HFF-Myc (cell line): ENCODE data around the gene GIPC3.

ENCODE experiments used
- DNase-seq: peaks from one replicate; pipeline ENCODE4 v3.0.0-alpha.2; 2011; ENCODE audit warnings: low read depth; ENCODE audit errors: extremely low read depth
- H3K4me3 ChIP-seq: replicated peaks from 2 replicates; pipeline ENCODE4 v1.5.1; 2011; ENCODE audit warnings: low read depth, mild to moderate bottlenecking, control low read depth, low read length
- CTCF ChIP-seq: IDR thresholded peaks from 2 replicates; pipeline ENCODE4 v1.5.1; 2012; ENCODE audit warnings: mild to moderate bottlenecking, low read depth, low read length, control low read depth; ENCODE audit errors: missing control alignments

Gene GIPC3

GRCh38 chr19:3615524-3616135 is 30.4 kb downstream of the GIPC3 start:
- TF ChIP-seq CTCF, result no peak
- no peak for DNase-seq
- no peak overlapping the region for H3K4me3 ChIP-seq

- no peak for DNase-seq
- no peak overlapping the region for H3K4me3 ChIP-seq
- TF ChIP-seq CTCF, result no peak
Observed at GRCh38 chr19:3617463-3617862, 32.2 kb downstream of the GIPC3 start.

GRCh38 chr19:3618144-3618810 is 33.0 kb downstream of the GIPC3 start:
- peak; percentile 88 for TF ChIP-seq CTCF
- no peak overlapping the region for H3K4me3 ChIP-seq
- DNase-seq, result no peak

- no peak overlapping the region for H3K4me3 ChIP-seq
- DNase-seq, result no peak
- no peak for TF ChIP-seq CTCF
Observed at GRCh38 chr19:3618811-3619630, 33.7 kb downstream of the GIPC3 start.

GRCh38 chr19:3619631-3620012 is 34.3 kb downstream of the GIPC3 start:
- H3K4me3 ChIP-seq, result no peak overlapping the region
- no peak for DNase-seq
- TF ChIP-seq CTCF, result no peak

GRCh38 chr19:3620145-3620816 is 35.0 kb downstream of the GIPC3 start:
- H3K4me3 ChIP-seq, result no peak overlapping the region
- no peak for TF ChIP-seq CTCF
- no peak for DNase-seq
